Caco-2 (cell line): ENCODE measurements around the gene OR8U1. TPM values are rescaled to one million over a fixed set of nuclear protein-coding genes. Genes with fewer than 3 reads are reported as not detected.
"Not testable (repeated sequence)": the region's sequence is repeated elsewhere in the genome, so short reads cannot be mapped to it uniquely, and the experiment has no call there.

Source experiments
- BruUV-seq: library from RNA; stranded (reverse); fragments of 400-500 nt; replicated peaks from 2 replicates; lab custom pipeline; 2021; lab: Mats Ljungman, UMichigan
- CTCF ChIA-PET: fragments of 300-600 bp; sonication (Branson Sonifier 250); formaldehyde crosslinking; loops from one replicate; lab custom pipeline; 2022; ENCODE audit warnings: antibody characterized with exemption; lab: Charles Lee
- POLR2A ChIA-PET: fragments of 300-600 bp; sonication (Branson Sonifier 250); formaldehyde crosslinking; loops from one replicate; lab custom pipeline; 2022; ENCODE audit warnings: antibody characterized with exemption; lab: Charles Lee
- DNase-seq, 2 experiments: peaks; one replicate each; pipeline versions ENCODE4 v3.0.0 to v3.0.0-alpha.2; 2020 to 2022
- H3K27me3 ChIP-seq: replicated peaks from 2 replicates; pipeline ENCODE4 v1.6.0; 2011; ENCODE audit warnings: low read length; ENCODE audit not compliant: control insufficient read depth, insufficient read depth
- H3K36me3 ChIP-seq: 2 replicates; pipeline ENCODE4 v1.5.1; 2011; ENCODE audit warnings: low read length; ENCODE audit not compliant: control insufficient read depth, insufficient read depth
- H3K4me1 ChIP-seq: fragments of 250-450 bp; sonication (Bioruptor Pico); 2 replicates; pipeline ENCODE4 v1.5.1; 2020; ENCODE audit warnings: mild to moderate bottlenecking
- H3K4me3 ChIP-seq: 2 replicates; pipeline ENCODE4 v1.5.1; 2011; ENCODE audit warnings: low read depth, mild to moderate bottlenecking, control low read depth, low read length
- H3K9me3 ChIP-seq: fragments of 250-450 bp; sonication (Bioruptor Pico); 2 replicates; pipeline ENCODE4 v1.5.1; 2020; ENCODE audit warnings: mild to moderate bottlenecking, moderate library complexity
- H3K27ac Mint-ChIP-seq: one replicate; pipeline ENCODE4 v1.8.0; 2022; ENCODE audit warnings: mixed read lengths; ENCODE audit not compliant: unreplicated experiment
- H3K27me3 Mint-ChIP-seq: one replicate; pipeline ENCODE4 v1.8.0; 2022; ENCODE audit warnings: mixed read lengths; ENCODE audit not compliant: insufficient read depth, unreplicated experiment
- H3K36me3 Mint-ChIP-seq: one replicate; pipeline ENCODE4 v1.8.0; 2022; ENCODE audit warnings: mild to moderate bottlenecking, mixed read lengths; ENCODE audit not compliant: insufficient read depth, unreplicated experiment
- H3K4me1 Mint-ChIP-seq: one replicate; pipeline ENCODE4 v1.8.0; 2022; ENCODE audit warnings: low read depth, mixed read lengths; ENCODE audit not compliant: unreplicated experiment
- H3K4me3 Mint-ChIP-seq: one replicate; pipeline ENCODE4 v1.8.0; 2022; ENCODE audit warnings: mild to moderate bottlenecking, moderate library complexity, mixed read lengths; ENCODE audit not compliant: unreplicated experiment
- H3K9me3 Mint-ChIP-seq: one replicate; pipeline ENCODE4 v1.8.0; 2022; ENCODE audit warnings: mixed read lengths; ENCODE audit not compliant: unreplicated experiment
- intact Hi-C: fragments of 100-400 bp; cut with micrococcal nuclease; formaldehyde crosslinking; loops from one replicate; pipeline ENCODE4 v1.10.0; 2022; ENCODE audit not compliant: unreplicated experiment
- total RNA-seq: library from RNA; stranded (reverse); gene quantifications from 2 replicates; pipeline ENCODE4 v1.2.3, GENCODE V29; 2022
- TF ChIP-seq, protein P1 (sequence below), 2 experiments: fragments of 200-600 bp in 1 of 2; IDR thresholded peaks; 1 replicate in 1 of 2; 2 replicates in 1 of 2; pipeline versions ENCODE4 v1.5.1 to v1.8.0; 2011 to 2022; ENCODE audit warnings: antibody characterized with exemption in 1 of 2, control low read depth in 1 of 2, inconsistent platforms in 1 of 2, low read depth in 1 of 2, low read length in 1 of 2, mild to moderate bottlenecking in 1 of 2, moderate library complexity in 1 of 2; ENCODE audit not compliant: insufficient read depth in 1 of 2, severe bottlenecking in 1 of 2, unreplicated experiment in 1 of 2

OR8U1 gene
- total RNA-seq, 1 experiment from 2014 or later = not detected

GRCh38 chr11:56380120-56380519, 4.7 kb downstream of the OR8U1 start:
- Histone ChIP-seq H3K4me1 (no peaks in the 10 kb centered on the region), H3K27me3 (no peaks in the 10 kb centered on the region), H3K9me3 (no peaks in the 10 kb centered on the region), H3K4me3 (no peak overlapping the region), H3K36me3 (no peaks in the 10 kb centered on the region)
- DNase-seq = no peak
- TF ChIP-seq, protein P1, sequence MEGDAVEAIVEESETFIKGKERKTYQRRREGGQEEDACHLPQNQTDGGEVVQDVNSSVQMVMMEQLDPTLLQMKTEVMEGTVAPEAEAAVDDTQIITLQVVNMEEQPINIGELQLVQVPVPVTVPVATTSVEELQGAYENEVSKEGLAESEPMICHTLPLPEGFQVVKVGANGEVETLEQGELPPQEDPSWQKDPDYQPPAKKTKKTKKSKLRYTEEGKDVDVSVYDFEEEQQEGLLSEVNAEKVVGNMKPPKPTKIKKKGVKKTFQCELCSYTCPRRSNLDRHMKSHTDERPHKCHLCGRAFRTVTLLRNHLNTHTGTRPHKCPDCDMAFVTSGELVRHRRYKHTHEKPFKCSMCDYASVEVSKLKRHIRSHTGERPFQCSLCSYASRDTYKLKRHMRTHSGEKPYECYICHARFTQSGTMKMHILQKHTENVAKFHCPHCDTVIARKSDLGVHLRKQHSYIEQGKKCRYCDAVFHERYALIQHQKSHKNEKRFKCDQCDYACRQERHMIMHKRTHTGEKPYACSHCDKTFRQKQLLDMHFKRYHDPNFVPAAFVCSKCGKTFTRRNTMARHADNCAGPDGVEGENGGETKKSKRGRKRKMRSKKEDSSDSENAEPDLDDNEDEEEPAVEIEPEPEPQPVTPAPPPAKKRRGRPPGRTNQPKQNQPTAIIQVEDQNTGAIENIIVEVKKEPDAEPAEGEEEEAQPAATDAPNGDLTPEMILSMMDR (IDR thresholded peaks at IDR 0.05; ENCODE audit: insufficient read depth in 1 of 2, low read depth in 1 of 2, low read length in 1 of 2, severe bottlenecking in 1 of 2, unreplicated experiment in 1 of 2) = no peak
- no TSS peak for BruUV-seq
- POLR2A ChIA-PET = no interaction called here
- Mint-ChIP-seq H3K36me3 (no peaks in the 10 kb centered on the region), H3K27ac (no peak overlapping the region), H3K4me1 (no peaks in the 10 kb centered on the region), H3K4me3 (no peak overlapping the region), H3K9me3 (no peaks in the 10 kb centered on the region), H3K27me3 (no peaks in the 10 kb centered on the region)
- intact Hi-C loops = no loop called here
- CTCF ChIA-PET = no interaction called here

GRCh38 chr11:56394381-56394780, 19.0 kb downstream of the OR8U1 start:
- H3K27me3 Mint-ChIP-seq = no peaks in the 10 kb centered on the region
- no TSS peak for BruUV-seq
- no peak overlapping the region for H3K4me3 Mint-ChIP-seq
- POLR2A ChIA-PET = no interaction called here
- Histone ChIP-seq H3K4me1 (no peaks in the 10 kb centered on the region), H3K36me3 (no peaks in the 10 kb centered on the region), H3K9me3 (no peaks in the 10 kb centered on the region), H3K4me3 (no peak overlapping the region), H3K27me3 (no peaks in the 10 kb centered on the region)
- intact Hi-C loops = loop anchor here (10.0 kb wide), 1 partner anchor 450 kb away; no protein-coding TSS in a partner anchor
- H3K36me3 Mint-ChIP-seq = no peaks in the 10 kb centered on the region
- DNase-seq = no peak
- TF ChIP-seq, protein P1 (IDR thresholded peaks at IDR 0.05; ENCODE audit: insufficient read depth in 1 of 2, low read depth in 1 of 2, low read length in 1 of 2, severe bottlenecking in 1 of 2, unreplicated experiment in 1 of 2) = no peak
- CTCF ChIA-PET = no interaction called here
- no peaks in the 10 kb centered on the region for H3K9me3 Mint-ChIP-seq
- no peaks in the 10 kb centered on the region for H3K4me1 Mint-ChIP-seq
- H3K27ac Mint-ChIP-seq = no peak overlapping the region

DNA sequence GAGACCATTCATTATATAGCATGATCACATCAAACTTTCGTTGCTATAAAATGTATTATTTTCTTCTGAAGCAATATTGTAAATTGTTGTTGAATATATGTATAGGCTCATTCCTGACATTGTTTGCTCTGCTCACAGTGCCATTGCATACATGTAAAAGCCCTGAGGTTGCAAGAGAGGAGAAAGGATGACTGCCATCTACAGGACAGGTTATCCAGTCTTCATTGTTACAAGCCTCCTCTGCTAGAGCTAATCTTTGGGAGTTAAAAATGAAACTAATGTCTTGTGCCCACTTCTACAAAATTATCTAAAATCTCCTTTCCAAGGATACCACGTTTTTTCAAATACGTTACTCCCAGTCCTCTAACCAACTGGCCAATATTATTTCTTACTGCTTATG, 20.6 kb downstream of the OR8U1 start:
- Mint-ChIP-seq H3K4me1 (no peaks in the 10 kb centered on the region), H3K36me3 (no peaks in the 10 kb centered on the region), H3K4me3 (no peak overlapping the region), H3K9me3 (no peaks in the 10 kb centered on the region), H3K27me3 (no peaks in the 10 kb centered on the region), H3K27ac (no peak overlapping the region)
- POLR2A ChIA-PET = no interaction called here
- TF ChIP-seq, protein P1 (IDR thresholded peaks at IDR 0.05; ENCODE audit: insufficient read depth in 1 of 2, low read depth in 1 of 2, low read length in 1 of 2, severe bottlenecking in 1 of 2, unreplicated experiment in 1 of 2) = peak in 1 of 2 experiments; percentile 15
- Histone ChIP-seq H3K4me3 (no peak overlapping the region), H3K27me3 (no peaks in the 10 kb centered on the region), H3K9me3 (no peaks in the 10 kb centered on the region), H3K4me1 (no peaks in the 10 kb centered on the region), H3K36me3 (no peaks in the 10 kb centered on the region)
- BruUV-seq = no TSS peak
- CTCF ChIA-PET = no interaction called here
- intact Hi-C loops = loop anchor here (10.0 kb wide), 1 partner anchor 451 kb away; no protein-coding TSS in a partner anchor
- DNase-seq = no peak

GRCh38 chr11:56401858-56402461, 26.5 kb downstream of the OR8U1 start:
- H3K4me3 ChIP-seq, H3K4me1 ChIP-seq, CTCF ChIA-PET, H3K4me3 Mint-ChIP-seq, H3K27me3 ChIP-seq, H3K4me1 Mint-ChIP-seq, BruUV-seq, H3K36me3 ChIP-seq, intact Hi-C loops, DNase-seq, H3K9me3 ChIP-seq, H3K9me3 Mint-ChIP-seq, POLR2A ChIA-PET, H3K27me3 Mint-ChIP-seq, H3K27ac Mint-ChIP-seq, H3K36me3 Mint-ChIP-seq: not testable (repeated sequence)
